Nucleus accumbens (tissue), 56 donors: ENCODE results near the gene RPS19.
"Not testable (repeated sequence)": the region's sequence is repeated elsewhere in the genome, so short reads cannot be mapped to it uniquely, and the experiment has no call there.

Experiments
- DNase-seq, 56 donors: peaks; one replicate each; lab custom pipeline; 2025; lab: John Stamatoyannopoulos, UW

RPS19 gene

DNA sequence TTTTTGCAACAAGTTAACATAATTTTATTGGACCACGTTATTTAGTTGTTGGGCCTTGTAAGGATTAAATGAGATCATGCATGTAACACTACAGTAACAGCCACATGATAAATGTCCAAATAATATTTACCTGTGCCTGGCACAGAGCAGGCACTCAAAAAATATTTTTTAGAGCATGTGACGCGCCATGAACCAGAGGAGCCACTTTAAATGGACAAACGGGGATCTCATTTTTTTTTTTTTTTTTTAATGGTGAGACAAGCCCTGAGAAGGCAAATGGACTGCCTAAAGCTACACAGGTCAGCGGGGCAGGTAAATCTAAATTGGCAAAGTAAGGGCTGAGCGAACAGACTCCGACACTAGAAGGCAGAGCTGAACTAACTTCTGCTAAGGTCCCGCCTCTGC, 840 bp upstream of the RPS19 start:
- DNase-seq = no peak

DNA sequence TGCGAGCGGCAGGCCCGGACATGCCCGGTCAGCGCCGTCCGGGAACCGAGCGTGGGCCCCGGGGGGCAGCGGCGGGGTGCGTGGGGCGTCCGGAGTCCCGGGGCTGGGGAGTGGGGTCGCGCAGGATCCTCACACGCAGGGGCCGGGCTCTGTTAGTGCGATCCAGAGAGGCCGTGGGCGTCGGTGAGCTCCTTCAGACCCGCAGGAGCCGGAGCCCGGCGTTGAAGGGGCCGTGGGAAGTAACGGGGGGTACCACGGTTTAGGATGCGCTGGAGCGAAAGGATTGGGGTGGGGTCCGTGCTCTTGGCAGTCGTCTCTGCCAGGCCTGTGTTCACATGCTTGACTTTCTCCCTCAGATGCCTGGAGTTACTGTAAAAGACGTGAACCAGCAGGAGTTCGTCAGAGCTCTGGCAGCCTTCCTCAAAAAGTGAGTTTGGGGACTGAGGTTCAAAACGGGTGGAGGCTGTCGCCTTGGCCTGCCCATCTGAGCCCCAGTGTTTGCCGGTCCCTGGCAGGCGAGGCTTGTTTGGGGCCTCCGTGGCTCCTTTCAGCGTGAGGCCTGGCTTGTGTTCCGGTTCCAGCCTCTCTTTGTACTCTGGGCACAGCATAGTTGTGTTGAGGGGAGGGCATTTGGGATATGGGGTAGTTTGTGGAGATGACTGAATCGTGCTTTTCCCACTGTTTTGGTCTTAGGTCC, 512 bp downstream of the RPS19 start:
- peak in 5 of 56 donors; percentile 7 to 54 (median 38) for DNase-seq

DNA sequence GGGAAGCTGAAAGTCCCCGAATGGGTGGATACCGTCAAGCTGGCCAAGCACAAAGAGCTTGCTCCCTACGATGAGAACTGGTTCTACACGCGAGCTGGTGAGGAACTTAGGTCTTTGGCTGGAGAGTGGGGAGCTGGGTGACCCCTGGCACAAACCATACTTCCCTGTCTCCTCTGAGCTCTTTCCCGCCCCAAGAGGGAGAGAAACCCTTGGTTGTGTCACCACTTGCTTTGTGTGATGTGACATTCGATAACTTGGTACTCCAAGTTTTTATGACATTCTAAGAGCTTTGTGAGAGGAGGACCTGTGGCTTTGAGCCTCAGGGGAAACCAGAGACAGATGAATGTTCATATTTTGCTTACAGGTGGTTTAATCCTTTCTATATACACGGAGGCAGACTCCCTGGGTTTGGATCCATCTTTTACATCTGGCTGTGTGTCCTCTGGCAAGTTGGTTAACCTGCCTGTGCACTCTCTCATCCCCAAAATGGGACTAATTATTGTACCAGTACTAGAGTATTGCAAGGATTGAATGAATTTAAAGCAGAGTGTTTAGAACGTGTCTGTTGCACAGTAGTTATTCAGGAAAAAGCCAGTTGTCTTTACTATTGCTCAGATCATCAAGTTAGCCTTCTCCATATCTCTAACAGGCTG, 1.2 kb downstream of the RPS19 start:
- no peak for DNase-seq

DNA sequence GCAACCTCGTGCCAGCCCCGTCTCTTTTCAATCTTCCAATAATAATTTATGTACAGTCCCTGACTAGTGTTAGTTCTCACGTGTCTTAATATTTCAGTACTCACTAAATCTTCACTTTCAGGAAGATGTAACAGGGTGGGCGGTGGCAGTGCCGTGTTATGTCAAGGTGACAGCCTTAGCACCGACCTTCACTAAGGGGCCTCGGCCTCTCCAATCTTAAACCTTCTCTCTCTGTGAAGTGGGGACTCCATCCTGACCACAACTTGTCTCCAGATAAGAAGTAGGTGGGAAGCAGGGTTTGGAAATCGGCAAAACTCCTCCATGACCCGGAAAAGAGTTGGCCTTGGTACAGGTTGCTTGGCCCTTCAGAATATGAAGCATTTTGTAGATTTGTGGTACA, 1.8 kb downstream of the RPS19 start:
- DNase-seq = no peak

DNA sequence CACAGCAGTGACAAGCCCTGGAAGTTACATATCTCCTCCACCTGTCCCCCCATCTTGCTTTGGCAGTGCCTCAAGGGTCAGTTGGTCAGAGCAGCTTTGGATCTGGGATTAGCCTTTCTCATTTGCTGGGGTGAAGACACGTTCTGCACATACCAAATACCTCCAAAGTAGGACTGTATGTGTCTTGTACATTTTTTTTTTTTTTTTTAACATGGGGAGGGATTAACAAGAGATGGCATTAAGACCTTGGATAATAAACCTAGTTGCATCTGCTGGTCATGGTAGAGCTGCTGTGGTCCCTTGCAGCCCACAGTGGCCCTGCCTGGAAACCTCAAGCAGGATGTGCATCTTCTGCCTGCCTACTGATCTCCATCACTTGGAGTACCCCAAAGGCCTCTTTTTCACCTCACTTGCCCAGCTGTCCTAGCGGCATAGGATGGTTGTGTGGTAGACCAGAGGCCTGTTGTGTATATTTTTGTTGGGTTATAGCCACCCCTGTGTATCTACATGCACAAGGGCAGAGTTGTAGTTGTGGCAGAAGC, 2.5 kb downstream of the RPS19 start:
- DNase-seq = no peak

DNA sequence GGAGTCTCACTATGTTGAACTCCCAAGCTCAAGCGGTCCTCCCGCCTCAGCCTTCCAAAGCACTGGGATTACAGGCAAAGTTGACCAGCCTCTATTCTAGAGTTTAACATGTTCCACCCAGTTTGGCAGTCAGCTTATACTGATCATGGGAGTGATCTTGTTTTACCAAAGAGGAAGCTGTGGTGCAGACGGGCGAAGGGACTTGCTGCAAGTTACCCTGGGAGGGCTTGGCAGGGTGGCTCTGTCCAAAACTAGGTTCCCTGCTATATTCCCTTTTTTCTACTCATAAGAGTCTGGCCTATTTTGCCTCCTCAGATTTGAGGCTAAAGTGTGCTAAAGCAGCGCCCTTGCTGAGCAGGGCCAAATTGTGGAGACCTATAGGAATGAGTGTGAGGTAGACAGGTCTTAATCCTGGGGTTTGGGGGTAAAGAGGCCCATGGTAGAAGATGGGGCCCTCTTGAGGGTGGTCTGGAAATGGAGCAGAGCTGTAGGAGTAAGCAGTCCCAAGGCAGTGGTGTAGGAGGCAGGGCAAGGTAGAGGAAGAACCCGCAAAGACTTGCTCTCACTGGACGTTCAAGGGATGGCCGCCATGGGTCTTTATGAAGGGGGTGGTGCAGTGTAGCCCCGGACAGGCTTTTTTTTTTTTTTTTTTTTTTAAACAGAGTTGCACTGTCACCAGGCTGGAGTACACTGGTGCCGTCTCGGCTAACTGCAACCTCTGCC, 3.3 kb downstream of the RPS19 start:
- DNase-seq = no peak

DNA sequence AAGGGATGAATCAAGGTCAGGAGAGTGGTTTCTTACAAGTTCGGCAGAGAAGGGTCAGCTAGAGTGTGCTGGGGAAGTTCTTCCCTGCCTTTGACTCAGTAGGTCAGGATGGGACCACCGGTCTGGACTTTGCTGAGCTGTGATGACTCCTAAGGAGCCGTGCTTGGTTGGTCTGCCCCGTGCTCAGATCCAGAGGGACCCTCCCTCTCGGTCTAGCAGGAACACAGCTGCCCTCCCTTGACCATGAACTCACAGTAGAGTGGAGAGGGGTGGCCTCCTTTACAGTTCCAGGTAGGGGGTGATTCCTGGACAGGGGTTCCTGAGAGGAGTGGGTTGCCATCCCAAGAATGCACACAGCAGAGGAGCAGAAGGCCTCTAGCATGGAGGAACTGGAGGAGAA, 4.3 kb downstream of the RPS19 start:
- no peak for DNase-seq

DNA sequence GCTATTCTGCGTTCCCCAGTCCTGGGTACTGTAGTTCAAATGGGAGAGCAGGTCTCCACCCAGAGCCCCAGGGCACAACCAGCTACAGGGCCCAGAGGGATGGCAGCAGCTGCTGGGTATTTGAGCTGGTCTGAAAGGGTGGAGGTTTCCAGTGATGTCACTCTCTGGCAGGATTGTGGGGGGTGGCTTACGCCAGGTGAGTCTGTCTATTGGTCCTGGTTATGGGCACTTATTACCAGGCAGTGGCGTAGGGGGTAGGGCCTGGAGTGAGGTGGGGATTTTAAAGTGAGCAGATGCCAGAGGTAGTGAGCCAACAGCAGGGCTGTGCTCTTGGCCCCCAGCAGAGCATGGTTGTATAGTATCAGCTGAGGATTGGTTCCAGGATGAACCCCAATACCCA, 6.2 kb downstream of the RPS19 start:
- DNase-seq = no peak

DNA sequence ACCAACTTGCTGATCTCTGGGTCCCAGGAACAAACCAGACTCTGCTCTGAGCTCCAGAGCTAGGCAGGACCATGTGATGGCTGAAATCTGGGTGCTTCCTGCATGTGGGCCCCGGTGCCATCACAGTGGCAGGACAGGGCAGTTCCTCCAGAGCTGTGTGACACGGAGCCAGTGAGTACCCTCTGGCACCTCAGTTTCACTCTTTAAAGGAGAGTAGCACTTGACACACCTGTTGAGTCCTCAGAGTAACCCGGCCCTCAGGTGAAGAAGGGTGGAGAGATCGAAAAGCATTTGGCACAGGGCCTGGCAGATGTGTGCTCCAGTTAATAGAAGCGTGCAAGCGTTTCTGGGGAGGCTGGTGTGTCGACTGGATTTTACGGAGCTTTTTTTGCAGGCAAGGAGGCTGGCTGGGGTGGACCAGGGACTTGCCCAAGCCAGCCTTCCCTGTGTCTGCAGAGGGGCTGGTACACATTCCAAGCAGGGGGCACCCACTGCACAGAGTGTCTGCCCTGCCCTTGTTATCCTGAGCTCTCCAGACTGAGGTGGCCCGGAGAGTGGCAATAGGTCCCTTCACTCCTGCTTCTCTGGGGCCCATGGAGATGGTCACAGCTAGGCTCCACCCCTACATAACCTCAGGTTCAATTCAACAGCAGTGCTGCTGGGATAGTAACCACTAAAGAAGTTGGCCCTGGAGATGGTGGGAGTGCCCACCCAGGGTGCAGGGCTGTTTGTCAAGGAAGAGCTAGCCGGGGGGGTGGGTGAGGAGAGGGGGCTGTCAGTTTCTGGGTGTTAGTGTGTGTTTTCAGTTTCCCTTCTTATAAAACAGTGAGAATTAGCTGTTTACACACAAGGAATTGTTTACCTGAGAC, 8.3 kb downstream of the RPS19 start:
- DNase-seq = no peak

DNA sequence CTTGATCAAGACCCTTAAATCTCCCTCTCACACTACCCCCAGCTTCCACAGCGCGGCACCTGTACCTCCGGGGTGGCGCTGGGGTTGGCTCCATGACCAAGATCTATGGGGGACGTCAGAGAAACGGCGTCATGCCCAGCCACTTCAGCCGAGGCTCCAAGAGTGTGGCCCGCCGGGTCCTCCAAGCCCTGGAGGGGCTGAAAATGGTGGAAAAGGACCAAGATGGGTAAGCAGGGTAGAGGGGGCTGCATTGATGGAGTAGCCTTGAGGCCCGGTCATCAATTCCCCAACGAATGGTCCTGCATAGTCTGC, 8.9 kb downstream of the RPS19 start:
- no peak for DNase-seq

DNA sequence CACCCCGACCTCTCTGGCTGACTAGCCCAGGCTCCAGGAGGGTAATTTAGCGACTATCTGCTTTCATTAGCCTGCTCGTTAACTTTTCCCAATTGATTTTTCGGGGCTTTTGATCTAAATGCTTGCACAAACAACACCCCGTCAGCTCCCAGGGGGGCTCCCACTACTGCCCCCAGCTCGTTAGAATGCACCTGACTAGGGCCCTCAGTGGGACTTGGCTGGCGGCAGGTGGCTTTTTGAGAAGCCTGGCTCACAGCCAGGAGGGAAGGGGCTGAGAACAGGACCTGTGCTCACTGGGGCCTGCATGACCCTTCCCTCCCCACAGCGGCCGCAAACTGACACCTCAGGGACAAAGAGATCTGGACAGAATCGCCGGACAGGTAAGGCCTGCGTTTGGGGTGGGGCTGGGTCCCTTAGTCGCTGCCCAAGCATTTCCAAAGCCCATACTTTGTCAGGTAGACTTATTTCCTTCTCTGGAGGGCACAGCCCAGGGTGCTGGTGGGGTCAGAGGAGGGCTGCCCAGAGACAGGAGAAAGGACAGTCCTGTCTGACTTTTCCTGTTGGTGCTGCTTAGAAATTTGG, 9.4 kb downstream of the RPS19 start:
- no peak for DNase-seq

DNA sequence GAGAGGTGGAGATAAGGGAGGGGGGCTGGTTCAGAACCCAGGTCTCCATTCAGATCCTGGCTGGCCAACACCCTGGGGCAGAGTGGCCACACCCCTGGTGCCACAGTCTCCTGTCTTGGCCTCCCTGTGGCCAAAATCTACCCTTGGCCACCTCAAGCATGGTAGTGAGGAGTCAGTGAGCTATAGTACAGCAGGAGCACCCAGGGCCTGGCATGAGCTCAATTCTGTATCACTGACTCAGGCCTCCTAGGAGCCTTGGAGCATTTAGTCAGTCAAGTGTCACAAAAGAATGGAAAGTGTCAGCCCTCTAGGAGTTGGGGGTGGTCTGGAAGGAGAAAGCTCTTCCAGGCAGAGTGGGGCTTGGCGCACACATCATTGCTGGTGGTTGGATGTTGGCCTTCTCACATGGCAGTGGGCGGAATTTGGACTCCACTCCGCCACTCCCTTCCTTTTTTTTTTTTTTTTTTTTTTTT, 10.4 kb downstream of the RPS19 start:
- no peak for DNase-seq

DNA sequence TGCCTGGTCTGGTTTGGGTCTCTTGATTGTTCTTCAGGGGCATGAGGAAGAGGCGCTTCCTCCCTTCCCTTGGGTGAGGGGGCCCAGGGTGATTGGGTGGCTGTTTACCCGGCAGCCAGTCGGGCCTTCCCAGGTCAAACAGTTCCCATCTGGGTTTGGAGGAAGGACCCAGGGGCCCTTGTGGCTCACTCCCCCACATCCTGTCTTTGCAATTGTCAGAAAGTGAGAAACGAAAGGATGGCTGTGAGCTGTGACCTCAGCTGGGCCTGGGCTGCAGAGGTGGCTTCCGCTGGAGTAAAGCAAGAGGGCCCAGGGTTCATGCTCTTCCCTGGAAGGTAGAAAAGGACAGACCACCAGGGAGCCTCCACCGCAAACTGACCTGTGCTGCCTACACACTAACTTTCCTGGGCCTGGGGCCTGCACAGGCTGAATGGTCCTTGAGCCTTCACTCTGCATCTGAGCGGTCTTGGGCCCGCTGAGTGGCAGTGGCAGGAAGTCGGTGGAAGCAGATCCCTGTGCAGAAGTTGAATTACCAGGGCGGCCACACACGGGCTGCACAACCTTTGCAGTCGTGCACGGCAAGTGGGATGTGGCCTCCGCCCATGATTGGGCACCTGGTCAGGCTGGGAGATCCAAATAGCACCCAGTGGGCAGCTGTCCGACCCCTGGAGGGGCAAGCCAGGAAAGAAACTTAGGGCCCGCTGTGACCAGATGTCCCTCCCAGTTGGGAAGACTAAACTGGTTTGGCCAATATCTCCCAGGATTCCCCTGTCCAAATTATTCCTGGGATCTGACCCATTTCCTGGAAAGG, 11.7 kb downstream of the RPS19 start:
- peak in 6 of 56 donors; percentile 5 to 31 (median 18) for DNase-seq

DNA sequence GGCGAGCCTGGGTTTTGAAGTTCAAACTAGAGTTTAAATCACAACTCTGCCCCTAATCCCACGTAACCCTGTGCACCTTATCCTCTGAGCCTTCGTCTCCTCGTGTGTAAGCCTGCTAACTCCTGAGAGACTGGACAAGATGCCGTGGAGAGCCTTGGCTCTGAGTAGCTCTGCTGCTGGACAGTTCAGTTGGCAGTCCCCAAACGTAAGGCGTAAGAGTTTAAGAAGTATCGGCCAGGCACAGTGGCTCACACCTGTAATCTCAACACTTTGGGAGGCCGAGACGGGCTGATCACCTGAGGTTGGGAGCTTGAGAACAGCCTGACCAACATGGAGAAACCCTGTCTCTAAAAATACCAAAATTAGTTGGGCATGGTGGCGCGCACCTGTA, 12.3 kb downstream of the RPS19 start:
- DNase-seq = no peak

DNA sequence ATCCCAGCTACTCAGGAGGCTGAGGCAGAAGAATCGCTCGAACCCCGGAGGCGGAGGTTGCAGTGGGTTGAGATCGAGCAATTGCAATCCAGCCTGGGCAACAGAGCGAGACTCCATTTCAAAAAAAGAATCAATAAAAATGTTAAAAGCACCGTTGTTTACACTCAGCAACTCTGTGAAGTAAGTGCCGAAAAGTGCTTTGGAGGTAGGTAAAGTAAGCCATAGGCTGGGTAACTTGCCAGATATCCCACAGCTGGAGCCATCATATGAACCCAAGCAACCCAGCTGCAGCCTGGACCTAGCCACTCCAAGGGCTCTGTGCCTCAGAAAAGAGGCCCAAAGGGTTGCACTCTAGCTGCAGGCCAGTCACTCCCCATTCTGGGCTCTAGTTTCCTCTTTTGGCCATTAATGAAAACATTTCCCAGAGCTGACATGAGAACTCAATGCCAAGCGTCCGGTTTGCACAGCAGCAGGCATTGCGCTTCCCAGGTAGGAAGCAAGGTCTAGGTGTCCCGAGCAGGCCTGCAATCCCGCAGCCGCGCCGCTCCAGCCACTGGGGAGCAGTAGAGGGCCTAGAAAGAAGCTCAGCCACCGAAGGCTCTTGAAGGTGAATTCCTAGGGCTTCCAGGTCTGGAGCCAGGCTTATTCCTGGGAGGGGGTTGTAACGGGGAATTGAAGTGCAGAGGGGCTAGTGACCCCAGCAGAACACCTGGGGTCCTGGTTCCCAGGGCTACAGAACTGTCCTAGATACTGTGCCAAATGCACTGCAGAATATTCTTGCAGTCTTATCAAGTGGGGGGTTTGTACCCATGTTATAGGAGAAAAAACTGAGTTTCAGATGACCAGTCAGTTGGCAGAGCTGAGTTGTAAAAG, 13.0 kb downstream of the RPS19 start:
- peak in 37 of 56 donors; percentile 3 to 68 (median 18) for DNase-seq

DNA sequence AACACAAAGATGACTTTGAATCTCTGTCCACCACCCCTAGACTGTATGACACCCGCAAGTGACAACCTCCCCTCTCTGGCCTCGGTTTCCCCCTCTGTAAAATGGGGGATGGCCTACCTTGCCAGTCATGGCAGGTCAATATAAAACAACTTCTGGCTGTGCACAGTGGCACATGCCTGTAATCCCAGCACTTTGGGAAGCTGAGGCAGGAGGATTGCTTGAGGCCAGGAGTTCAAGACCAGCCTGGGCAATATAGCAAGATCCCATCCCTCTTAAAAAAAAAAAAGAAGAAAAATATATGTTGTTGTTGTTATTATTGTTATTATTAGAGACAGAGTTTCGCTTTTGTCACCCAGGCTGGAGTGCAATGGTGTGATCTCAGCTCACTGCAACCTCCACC, 15.9 kb downstream of the RPS19 start:
- not testable (repeated sequence) for DNase-seq

DNA sequence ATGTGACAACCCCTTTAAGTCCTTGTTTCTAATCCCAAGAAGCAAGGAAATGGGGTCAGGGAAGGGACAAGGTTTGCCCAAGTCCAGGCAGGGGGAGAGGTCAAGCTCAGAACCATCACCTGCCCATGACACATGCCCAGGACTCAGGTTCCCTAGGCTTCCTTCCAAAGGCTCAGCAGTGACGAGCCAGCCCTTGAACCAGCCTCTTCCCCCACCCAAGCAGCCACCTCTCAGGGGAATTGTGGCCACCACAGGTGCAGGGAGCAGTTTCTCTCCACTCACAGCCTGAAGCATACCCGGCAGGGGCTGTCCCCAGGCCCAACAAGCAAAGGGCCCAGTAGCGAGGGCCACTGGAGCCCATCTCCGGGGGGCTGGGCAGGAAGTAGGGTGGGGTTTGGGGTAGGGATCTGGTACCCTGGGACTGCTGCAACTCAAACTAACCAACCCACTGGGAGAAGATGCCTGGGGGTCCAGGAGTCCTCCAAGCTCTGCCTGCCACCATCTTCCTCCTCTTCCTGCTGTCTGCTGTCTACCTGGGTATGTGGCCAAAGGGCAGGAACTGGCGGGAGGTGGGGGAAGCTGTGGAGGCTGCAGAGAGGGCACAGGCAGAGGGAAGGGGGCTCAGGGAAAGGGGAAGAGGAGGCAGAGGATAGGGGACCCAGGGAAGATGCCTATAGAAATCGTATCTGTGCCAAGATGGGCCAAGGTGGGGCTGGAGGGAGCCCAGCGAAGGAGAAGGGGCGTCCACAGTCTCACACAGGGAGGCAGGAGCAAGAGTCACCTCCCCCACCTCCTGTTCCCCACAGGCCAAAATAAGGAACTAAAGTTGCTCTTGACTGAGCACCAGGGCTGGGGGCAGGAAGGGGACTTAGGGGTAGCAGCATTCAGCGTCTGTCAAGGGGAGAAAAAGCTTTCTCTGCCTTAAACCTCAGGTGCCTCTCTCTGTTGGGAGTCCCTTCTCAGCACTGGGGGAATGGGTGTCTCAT, 17.1 kb downstream of the RPS19 start, which contains the start of gene CD79A:
TSS of gene CD79A (plus strand) at position 433 of the 986 bp plus-strand sequence. CDS start at position 459, 26 bp downstream.
- no peak for DNase-seq
